GM12878 (cell line): Measurements from ENCODE around the gene C16orf86. TPM values are rescaled to one million over a fixed set of nuclear protein-coding genes. Genes with fewer than 3 reads are reported as not detected.

Experiments
- ATAC-seq: fragments of 200-7000 bp; cut with Tn5 transposase; 3 replicates; pipeline ENCODE4 v1.9.1; 2020; ENCODE audit warnings: mild to moderate bottlenecking, moderate library complexity
- BruUV-seq: library from RNA; stranded (reverse); fragments of 400-500 nt; replicated peaks from 2 replicates; lab custom pipeline; 2021; lab: Mats Ljungman, UMichigan
- CTCF ChIA-PET: fragments of 300-600 bp; sonication (Branson Sonifier 250); formaldehyde crosslinking; extraction: SDS; loops from one replicate; lab custom pipeline; 2021; ENCODE audit warnings: inconsistent platforms; lab: Yijun Ruan, JAX
- POLR2A ChIA-PET: fragments of 350-600 bp; formaldehyde crosslinking; extraction: SDS; loops from one replicate; lab custom pipeline; 2021; ENCODE audit warnings: inconsistent platforms; lab: Charles Lee
- RAD21 ChIA-PET: fragments of 300-600 bp; sonication (Branson Sonifier 250); formaldehyde crosslinking; loops from one replicate; lab custom pipeline; 2023; ENCODE audit warnings: antibody characterized with exemption; ENCODE audit not compliant: unreplicated experiment; lab: Charles Lee
- SMC1A ChIA-PET: fragments of 300-600 bp; sonication (Branson Sonifier 250); formaldehyde crosslinking; loops from one replicate; lab custom pipeline; 2023; ENCODE audit not compliant: unreplicated experiment, uncharacterized antibody; lab: Charles Lee
- DNase-seq: peaks from one replicate; pipeline ENCODE4 v3.0.0-alpha.2; 2011; ENCODE audit warnings: low read depth, low spot score
- FAIRE-seq: peaks from 3 replicates; lab custom pipeline; 2011; peaks lifted over from hg19 to GRCh38; lab: Jason Lieb, UNC
- H2AFZ ChIP-seq: 2 replicates; pipeline ENCODE4 v1.6.0; 2011; ENCODE audit warnings: low read depth, low read length, control low read depth; ENCODE audit not compliant: control insufficient read depth
- H3K27ac ChIP-seq: 2 replicates; pipeline ENCODE4 v1.5.1; 2011; ENCODE audit warnings: control low read depth; ENCODE audit not compliant: control insufficient read depth, insufficient read depth
- H3K27me3 ChIP-seq, 2 experiments: replicated peaks in 1 of 2; 2 replicates each; pipeline versions ENCODE4 v1.6.0 to v1.6.1; 2011; ENCODE audit warnings: low read length in 1 of 2; ENCODE audit not compliant: control insufficient read depth in 2 of 2, insufficient read depth in 2 of 2
- H3K36me3 ChIP-seq, 2 experiments: 2 replicates each; pipeline ENCODE4 v1.5.1; 2011; ENCODE audit warnings: low read length in 1 of 2; ENCODE audit not compliant: control insufficient read depth in 2 of 2, insufficient read depth in 2 of 2
- H3K4me1 ChIP-seq: 2 replicates; pipeline ENCODE4 v1.6.1; 2011; ENCODE audit warnings: mild to moderate bottlenecking, low read length, moderate library complexity, mixed read lengths; ENCODE audit not compliant: control insufficient read depth, insufficient read depth
- H3K4me2 ChIP-seq: 2 replicates; pipeline ENCODE4 v1.6.0; 2011; ENCODE audit warnings: control low read depth; ENCODE audit not compliant: control insufficient read depth, insufficient read depth
- H3K4me3 ChIP-seq: fragments of 200-600 bp; sonication (generic); 2 replicates; pipeline ENCODE4 v1.5.1; 2016
- H3K79me2 ChIP-seq: 2 replicates; pipeline ENCODE4 v1.6.0; 2011; ENCODE audit warnings: low read length; ENCODE audit not compliant: control insufficient read depth, insufficient read depth
- H3K9ac ChIP-seq: 2 replicates; pipeline ENCODE4 v1.8.0; 2011; ENCODE audit warnings: low read length, control low read depth, mixed read lengths; ENCODE audit not compliant: control insufficient read depth, insufficient read depth
- H3K9me3 ChIP-seq: replicated peaks from 3 replicates; pipeline ENCODE4 v1.5.1; 2011; ENCODE audit warnings: mild to moderate bottlenecking, low read length; ENCODE audit not compliant: control insufficient read depth, insufficient read depth
- H4K20me1 ChIP-seq: 2 replicates; pipeline ENCODE4 v1.6.0; 2011; ENCODE audit not compliant: control insufficient read depth, insufficient read depth
- CEBPB ChIP-seq, 2 experiments: fragments of 150-350 bp in 1 of 2; IDR thresholded peaks; 2 replicates each; pipeline ENCODE4 v1.6.1; 2012 to 2014; ENCODE audit warnings: low read depth in 2 of 2, low read length in 2 of 2, borderline replicate concordance in 1 of 2, inconsistent platforms in 1 of 2
- CHD4 ChIP-seq: fragments of 200-600 bp; sonication (generic); IDR thresholded peaks from 2 replicates; pipeline ENCODE4 v1.6.1; 2016; ENCODE audit warnings: mild to moderate bottlenecking
- DPF2 ChIP-seq: fragments of 450-650 bp; IDR thresholded peaks from 2 replicates; pipeline ENCODE4 v1.6.1; 2017; ENCODE audit warnings: mild to moderate bottlenecking
- HDAC6 ChIP-seq: fragments of 200-600 bp; sonication (generic); IDR thresholded peaks from one replicate; pipeline ENCODE4 v1.8.0; 2017; ENCODE audit warnings: antibody characterized with exemption; ENCODE audit not compliant: unreplicated experiment
- KDM1A ChIP-seq: fragments of 200-600 bp; sonication (generic); IDR thresholded peaks from 2 replicates; pipeline ENCODE4 v1.6.1; 2016; ENCODE audit warnings: borderline replicate concordance
- NFIC ChIP-seq: IDR thresholded peaks from 2 replicates; pipeline ENCODE4 v1.6.1; 2012; ENCODE audit warnings: low read depth, mild to moderate bottlenecking, inconsistent platforms, low read length, moderate library complexity
- NR2F1 ChIP-seq: fragments of 450-650 bp; conservative IDR thresholded peaks from 2 replicates; pipeline ENCODE4 v1.6.1; 2017; ENCODE audit warnings: mild to moderate bottlenecking
- RFX5 ChIP-seq: IDR thresholded peaks from 2 replicates; pipeline ENCODE4 v1.6.1; 2011; ENCODE audit warnings: low read depth, low read length, improper control_type of control experiment
- ZBED1 ChIP-seq: IDR thresholded peaks from 2 replicates; pipeline ENCODE4 v1.6.1; 2016; ENCODE audit warnings: borderline replicate concordance
- WGBS: methylation state at CpG from one replicate; pipeline ENCODE4 v1.1.6; 2016; ENCODE audit warnings: low lambda C conversion rate; ENCODE audit not compliant: insufficient replicate concordance, insufficient coverage; ENCODE audit errors: missing lambda C conversion rate; 5-methylcytosine and 5-hydroxymethylcytosine counted together
- in situ Hi-C: fragments of 300-500 bp; cut with MboI; formaldehyde crosslinking; loops from 9 replicates; pipeline ENCODE4 v1.14.3; 2018; ENCODE audit warnings: mixed read lengths
- intact Hi-C: fragments of 100-400 bp; cut with micrococcal nuclease; formaldehyde crosslinking; loops from one replicate; pipeline ENCODE4 v1.14.2; 2022; ENCODE audit not compliant: unreplicated experiment
- polyA plus RNA-seq, 11 experiments: library from polyadenylated mRNA; depleted of rRNA in 4 of 11; unstranded in 6 of 11; stranded (reverse) in 5 of 11; fragments of >200 nt; fragmentation: Nextera tagmentation in 4 of 11; fragmentation: Illumina TruSeq in 1 of 11; extraction: Ambion mirVana in 4 of 11; extraction: Trizol in 1 of 11; gene quantifications; 1 replicate in 1 of 11; 2 replicates in 10 of 11; pipeline versions ENCODE4 v1.2.1 to v1.2.3, GENCODE V29; 2011 to 2016; ENCODE audit warnings: inconsistent platforms in 2 of 11, missing spikeins in 2 of 11, low read depth in 1 of 11
- total RNA-seq, 4 experiments: library from RNA; depleted of rRNA in 3 of 4; stranded (reverse); fragments of >200 nt in 3 of 4; fragmentation: Illumina TruSeq in 1 of 4; extraction: Trizol in 1 of 4; gene quantifications; 2 replicates each; pipeline versions ENCODE4 v1.2.1 to v1.2.3, GENCODE V29; 2013 to 2021
- TF ChIP-seq, protein P1 (sequence below): fragments of 450-650 bp; IDR thresholded peaks from 2 replicates; pipeline ENCODE4 v1.6.1; 2016; ENCODE audit warnings: mild to moderate bottlenecking
- TF ChIP-seq, protein P2 (sequence below): fragments of 450-650 bp; IDR thresholded peaks from 2 replicates; pipeline ENCODE4 v1.6.1; 2016; ENCODE audit warnings: mild to moderate bottlenecking

C16orf86 gene
- total and polyA plus RNA-seq, 10 of the 15 experiments (the other 5 are each of a cell fraction or from before 2014, with no cell fraction given), result 0.11 to 3.3 (median 1.6) TPM

DNA sequence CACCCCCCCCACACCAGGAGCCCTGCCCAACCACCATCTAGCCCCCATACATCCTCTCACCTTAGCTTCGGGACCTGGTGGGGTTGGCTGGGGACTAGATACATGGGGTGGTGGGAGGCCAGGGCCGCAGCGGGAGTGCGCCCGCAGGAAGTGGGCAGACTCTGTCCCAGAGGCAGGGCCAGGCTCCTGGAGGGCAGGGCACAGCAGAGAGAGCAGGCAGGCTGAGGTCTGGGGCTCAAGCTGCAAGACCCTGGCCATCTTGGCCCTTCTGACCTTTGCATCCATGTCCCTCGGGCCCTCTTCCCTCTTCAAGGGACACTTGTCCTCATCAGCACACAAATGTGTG, 2.8 kb upstream of the C16orf86 start:
- Histone ChIP-seq H3K36me3 (peaks cover 0 to 4% of the 10 kb centered on the region in 2 experiments; a peak in 1 of 4 replicates), H3K27ac (no peak overlapping the region), H3K9ac (no peak overlapping the region), H3K9me3 (no peaks in the 10 kb centered on the region), H3K79me2 (peaks cover 12% of the 10 kb centered on the region), H3K27me3 (no peaks in the 10 kb centered on the region), H3K4me3 (no peak overlapping the region), H3K4me2 (no peak overlapping the region), H4K20me1 (no peaks in the 10 kb centered on the region), H3K4me1 (peaks cover 26% of the 10 kb centered on the region), H2AFZ (no peak overlapping the region)
- WGBS, result 82% methylated on average over 6 of the region's 6 CpGs
- in situ Hi-C loops (no loop called here), intact Hi-C loops (loop anchor here (5.0 kb wide), 1 partner anchor 507 kb away; the partner anchor contains the start of genes FBXL8 and TRADD)
- ChIA-PET CTCF (interaction anchor here (1.2 to 11.9 kb wide), 4 partner anchors 19 to 262 kb away, joined by 3 to 196 read pairs (median 6); partner anchors contain the start of gene CARMIL2), SMC1A (no interaction called here), POLR2A (interaction anchor here (0.5 to 1.1 kb wide), 2 partner anchors 134 to 155 kb away, joined by 3 to 6 read pairs; no protein-coding TSS in a partner anchor), RAD21 (interaction anchor here (0.9 to 1.0 kb wide), 2 partner anchors 9 to 143 kb away, joined by 3 to 4 read pairs; no protein-coding TSS in a partner anchor)
- FAIRE-seq (no peak), ATAC-seq (no peak), DNase-seq (no peak)
- TF ChIP-seq ZBED1, result no peak
- TF ChIP-seq NFIC, result no peak
- TF ChIP-seq KDM1A, result no peak
- no peak for TF ChIP-seq CHD4
- TF ChIP-seq, protein P1, sequence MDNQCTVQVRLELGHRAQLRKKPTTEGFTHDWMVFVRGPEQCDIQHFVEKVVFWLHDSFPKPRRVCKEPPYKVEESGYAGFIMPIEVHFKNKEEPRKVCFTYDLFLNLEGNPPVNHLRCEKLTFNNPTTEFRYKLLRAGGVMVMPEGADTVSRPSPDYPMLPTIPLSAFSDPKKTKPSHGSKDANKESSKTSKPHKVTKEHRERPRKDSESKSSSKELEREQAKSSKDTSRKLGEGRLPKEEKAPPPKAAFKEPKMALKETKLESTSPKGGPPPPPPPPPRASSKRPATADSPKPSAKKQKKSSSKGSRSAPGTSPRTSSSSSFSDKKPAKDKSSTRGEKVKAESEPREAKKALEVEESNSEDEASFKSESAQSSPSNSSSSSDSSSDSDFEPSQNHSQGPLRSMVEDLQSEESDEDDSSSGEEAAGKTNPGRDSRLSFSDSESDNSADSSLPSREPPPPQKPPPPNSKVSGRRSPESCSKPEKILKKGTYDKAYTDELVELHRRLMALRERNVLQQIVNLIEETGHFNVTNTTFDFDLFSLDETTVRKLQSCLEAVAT, result no peak
- TF ChIP-seq DPF2, result no peak
- TF ChIP-seq CEBPB (IDR thresholded peaks at IDR 0.05; ENCODE audit: borderline replicate concordance in 1 of 2, low read depth in 2 of 2, low read length in 2 of 2), result no peak
- no peak for TF ChIP-seq NR2F1
- TF ChIP-seq RFX5, result no peak
- TF ChIP-seq HDAC6, result no peak
- TF ChIP-seq, protein P2, sequence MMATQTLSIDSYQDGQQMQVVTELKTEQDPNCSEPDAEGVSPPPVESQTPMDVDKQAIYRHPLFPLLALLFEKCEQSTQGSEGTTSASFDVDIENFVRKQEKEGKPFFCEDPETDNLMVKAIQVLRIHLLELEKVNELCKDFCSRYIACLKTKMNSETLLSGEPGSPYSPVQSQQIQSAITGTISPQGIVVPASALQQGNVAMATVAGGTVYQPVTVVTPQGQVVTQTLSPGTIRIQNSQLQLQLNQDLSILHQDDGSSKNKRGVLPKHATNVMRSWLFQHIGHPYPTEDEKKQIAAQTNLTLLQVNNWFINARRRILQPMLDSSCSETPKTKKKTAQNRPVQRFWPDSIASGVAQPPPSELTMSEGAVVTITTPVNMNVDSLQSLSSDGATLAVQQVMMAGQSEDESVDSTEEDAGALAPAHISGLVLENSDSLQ, result no peak
- BruUV-seq, result no TSS peak
